Cortex of kidney (tissue), 1 donor: ENCODE measurements around the gene GALNT17.
"Not testable (repeated sequence)": the region's sequence is repeated elsewhere in the genome, so short reads cannot be mapped to it uniquely, and the experiment has no call there.

Source experiments
- DNase-seq: peaks from one replicate; lab custom pipeline; 2025; lab: John Stamatoyannopoulos, UW

GALNT17 gene

GRCh38 chr7:71694665-71695064, 562.7 kb downstream of the GALNT17 start:
- DNase-seq: no peak

GRCh38 chr7:71695186-71695585, 563.2 kb downstream of the GALNT17 start:
- no peak for DNase-seq

GRCh38 chr7:71696511-71696910, 564.6 kb downstream of the GALNT17 start:
- no peak for DNase-seq

GRCh38 chr7:71697400-71697799, 565.5 kb downstream of the GALNT17 start:
- DNase-seq: no peak

- no peak for DNase-seq
Observed at GRCh38 chr7:71705217-71705616, 573.3 kb downstream of the GALNT17 start.

- no peak for DNase-seq
Observed at GRCh38 chr7:71705901-71706596, 574.1 kb downstream of the GALNT17 start.

GRCh38 chr7:71706597-71706975, 574.6 kb downstream of the GALNT17 start:
- no peak for DNase-seq

- DNase-seq: no peak
Observed at GRCh38 chr7:71707041-71707440, 575.1 kb downstream of the GALNT17 start.

GRCh38 chr7:71708710-71709109, 576.8 kb downstream of the GALNT17 start:
- no peak for DNase-seq

- DNase-seq: no peak
Observed at GRCh38 chr7:71710442-71710841, 578.5 kb downstream of the GALNT17 start.

GRCh38 chr7:71712653-71713180, 580.8 kb downstream of the GALNT17 start:
- no peak for DNase-seq

- DNase-seq: no peak
Observed at GRCh38 chr7:71716690-71717089, 584.7 kb downstream of the GALNT17 start.

GRCh38 chr7:71718563-71718962, 586.6 kb downstream of the GALNT17 start:
- DNase-seq: no peak

GRCh38 chr7:71721742-71722141, 589.8 kb downstream of the GALNT17 start:
- DNase-seq: no peak

GRCh38 chr7:71723859-71724258, 591.9 kb downstream of the GALNT17 start:
- DNase-seq: no peak

GRCh38 chr7:71727347-71727746, 595.4 kb downstream of the GALNT17 start:
- DNase-seq: no peak

GRCh38 chr7:71731740-71732139, 599.8 kb downstream of the GALNT17 start:
- no peak for DNase-seq

GRCh38 chr7:71733107-71733870, 601.3 kb downstream of the GALNT17 start:
- no peak for DNase-seq

GRCh38 chr7:71735961-71736556, 604.1 kb downstream of the GALNT17 start:
- DNase-seq: no peak

- DNase-seq: not testable (repeated sequence)
Observed at GRCh38 chr7:71737931-71738540, 606.1 kb downstream of the GALNT17 start.

- no peak for DNase-seq
Observed at GRCh38 chr7:71739520-71740173, 607.7 kb downstream of the GALNT17 start.

- DNase-seq: no peak
Observed at GRCh38 chr7:71740174-71740560, 608.2 kb downstream of the GALNT17 start.
